GM23248 (cell line): ENCODE measurements around the gene AKR1A1. TPM values are rescaled to one million over a fixed set of nuclear protein-coding genes. Genes with fewer than 3 reads are reported as not detected.
A peak's percentile ranks its signal among the peaks of the same experiment; 100 is the strongest.

Source experiments
- DNase-seq: peaks from one replicate; pipeline ENCODE4 v3.0.0-alpha.2; 2015
- H2AFZ ChIP-seq: fragments of 200-600 bp; sonication (generic); 2 replicates; pipeline ENCODE4 v1.6.1; 2016; ENCODE audit warnings: antibody characterized with exemption
- H3F3A ChIP-seq: fragments of 200-600 bp; sonication (generic); 2 replicates; pipeline ENCODE4 v1.6.1; 2016; ENCODE audit warnings: mild to moderate bottlenecking, antibody characterized with exemption, mixed run types; ENCODE audit not compliant: insufficient read depth
- H3K27ac ChIP-seq: fragments of 200-600 bp; sonication (generic); 2 replicates; pipeline ENCODE4 v1.5.1; 2016; ENCODE audit warnings: mild to moderate bottlenecking
- H3K27me3 ChIP-seq: fragments of 200-600 bp; sonication (generic); replicated peaks from 2 replicates; pipeline ENCODE4 v1.6.1; 2016; ENCODE audit warnings: mild to moderate bottlenecking; ENCODE audit not compliant: insufficient read depth
- H3K36me3 ChIP-seq: fragments of 200-600 bp; sonication (generic); 2 replicates; pipeline ENCODE4 v1.6.1; 2016; ENCODE audit warnings: low read depth, mild to moderate bottlenecking
- H3K4me1 ChIP-seq: fragments of 200-600 bp; sonication (generic); 2 replicates; pipeline ENCODE4 v1.6.1; 2016; ENCODE audit warnings: mild to moderate bottlenecking; ENCODE audit not compliant: insufficient read depth
- H3K4me2 ChIP-seq: fragments of 200-600 bp; sonication (generic); one replicate; pipeline ENCODE4 v1.6.1; 2016; ENCODE audit warnings: mild to moderate bottlenecking; ENCODE audit not compliant: unreplicated experiment
- H3K4me3 ChIP-seq: fragments of 200-600 bp; sonication (generic); 2 replicates; pipeline ENCODE4 v1.5.1; 2016; ENCODE audit warnings: mild to moderate bottlenecking
- H3K79me2 ChIP-seq: fragments of 200-600 bp; sonication (generic); 2 replicates; pipeline ENCODE4 v1.6.1; 2016; ENCODE audit warnings: mild to moderate bottlenecking; ENCODE audit not compliant: insufficient read depth
- H3K9ac ChIP-seq: fragments of 200-600 bp; sonication (generic); 2 replicates; pipeline ENCODE4 v1.6.1; 2016; ENCODE audit warnings: mild to moderate bottlenecking
- H3K9me2 ChIP-seq: fragments of 200-600 bp; sonication (generic); 2 replicates; pipeline ENCODE4 v1.6.1; 2016; ENCODE audit warnings: mixed run types, mild to moderate bottlenecking, moderate library complexity; ENCODE audit not compliant: insufficient read depth
- H3K9me3 ChIP-seq: fragments of 200-600 bp; sonication (generic); one replicate; pipeline ENCODE4 v1.6.1; 2017; ENCODE audit warnings: low read depth
- H4K20me1 ChIP-seq: fragments of 200-600 bp; sonication (generic); 2 replicates; pipeline ENCODE4 v1.6.0; 2016; ENCODE audit not compliant: insufficient read depth
- EZH2 ChIP-seq: fragments of 200-600 bp; sonication (generic); IDR thresholded peaks from 2 replicates; pipeline ENCODE4 v1.6.1; 2018; ENCODE audit warnings: antibody characterized with exemption, mild to moderate bottlenecking; ENCODE audit not compliant: insufficient read depth, poor library complexity, severe bottlenecking
- EZH2phosphoT487 ChIP-seq: fragments of 200-600 bp; sonication (generic); IDR thresholded peaks from 2 replicates; pipeline ENCODE4 v1.6.1; 2018; ENCODE audit warnings: antibody characterized with exemption, moderate library complexity, mild to moderate bottlenecking, low read depth; ENCODE audit not compliant: insufficient read depth
- WGBS, 2 experiments: methylation state at CpG; one replicate each; pipeline ENCODE4 v1.1.6; 2015 to 2017; ENCODE audit warnings: low lambda C conversion rate in 2 of 2, low coverage in 1 of 2; ENCODE audit errors: missing lambda C conversion rate in 2 of 2; 5-methylcytosine and 5-hydroxymethylcytosine counted together
- in situ Hi-C: fragments of 300-500 bp; cut with MboI; formaldehyde crosslinking; loops from 2 replicates; pipeline ENCODE4 v1.15.0; 2020
- polyA plus RNA-seq: library from polyadenylated mRNA; unstranded; fragments of >200 nt; fragmentation: Nextera tagmentation; extraction: Ambion mirVana; gene quantifications from 2 replicates; pipeline ENCODE4 v1.2.1, GENCODE V29; 2016
- small RNA-seq: library from RNA; depleted of rRNA; stranded (forward); fragments of <200 nt; gene quantifications from one replicate; pipeline ENCODE3, GENCODE V24; 2014; ENCODE audit warnings: low read depth, low replicate concordance
- total RNA-seq: library from RNA; depleted of rRNA; stranded (reverse); fragments of >200 nt; shearing (Covaris generic); gene quantifications from 2 replicates; pipeline ENCODE4 v1.2.3, GENCODE V29; 2014; rRNA removed

The AKR1A1 gene
- total and polyA plus RNA-seq, 2 experiments from 2014 or later: 86.9 to 106 TPM

- no peaks in the 10 kb centered on the region for H3K9me2 ChIP-seq
- no peak overlapping the region for H2AFZ ChIP-seq
- TF ChIP-seq EZH2phosphoT487: no peak
- no peak for TF ChIP-seq EZH2
- no peak for DNase-seq
- H3K9me3 ChIP-seq: no peaks in the 10 kb centered on the region
- H3K79me2 ChIP-seq: no peaks in the 10 kb centered on the region
- in situ Hi-C loops: no loop called here
- H3K4me1 ChIP-seq: no peaks in the 10 kb centered on the region
- H3K4me2 ChIP-seq: no peak overlapping the region
- H3F3A ChIP-seq: peaks cover 15% of the 10 kb centered on the region
- WGBS, 2 experiments: 91 to 100% methylated on average over 1 of the region's 1 CpG
- no peaks in the 10 kb centered on the region for H4K20me1 ChIP-seq
- H3K36me3 ChIP-seq: peaks cover 30% of the 10 kb centered on the region
- no peaks in the 10 kb centered on the region for H3K27me3 ChIP-seq
- H3K9ac ChIP-seq: no peak overlapping the region
- H3K27ac ChIP-seq: no peak overlapping the region
- H3K4me3 ChIP-seq: no peak overlapping the region
Observed at GRCh38 chr1:45615885-45616284, 65.3 kb downstream of the AKR1A1 start.

GRCh38 chr1:45617618-45618017, 67.0 kb downstream of the AKR1A1 start:
- Histone ChIP-seq H3K9me2 (no peaks in the 10 kb centered on the region), H3K27ac (no peak overlapping the region), H2AFZ (no peak overlapping the region), H3K4me1 (no peaks in the 10 kb centered on the region), H3K27me3 (no peaks in the 10 kb centered on the region), H3K79me2 (no peaks in the 10 kb centered on the region), H4K20me1 (no peaks in the 10 kb centered on the region), H3K4me3 (no peak overlapping the region), H3K36me3 (peaks cover 30% of the 10 kb centered on the region), H3K4me2 (no peak overlapping the region), H3F3A (peaks cover 15% of the 10 kb centered on the region), H3K9me3 (no peaks in the 10 kb centered on the region), H3K9ac (no peak overlapping the region)
- 49 to 53% methylated on average over 4 of the region's 4 CpGs for WGBS, 2 experiments
- DNase-seq: peak; percentile 41
- in situ Hi-C loops: no loop called here
- no peak for TF ChIP-seq EZH2
- TF ChIP-seq EZH2phosphoT487: no peak

- no peak overlapping the region for H2AFZ ChIP-seq
- no peaks in the 10 kb centered on the region for H3K9me3 ChIP-seq
- H3K4me1 ChIP-seq: no peaks in the 10 kb centered on the region
- no peak overlapping the region for H3K4me3 ChIP-seq
- H4K20me1 ChIP-seq: no peaks in the 10 kb centered on the region
- H3F3A ChIP-seq: peaks cover 22% of the 10 kb centered on the region
- no peaks in the 10 kb centered on the region for H3K27me3 ChIP-seq
- TF ChIP-seq EZH2phosphoT487 (no peak), EZH2 (no peak)
- H3K36me3 ChIP-seq: peaks cover 25% of the 10 kb centered on the region
- H3K9ac ChIP-seq: no peak overlapping the region
- H3K27ac ChIP-seq: no peak overlapping the region
- DNase-seq: no peak
- WGBS, 2 experiments: 70 to 73% methylated on average over 8 of the region's 8 CpGs
- no peaks in the 10 kb centered on the region for H3K9me2 ChIP-seq
- H3K79me2 ChIP-seq: no peaks in the 10 kb centered on the region
- in situ Hi-C loops: no loop called here
- H3K4me2 ChIP-seq: no peak overlapping the region
Observed at GRCh38 chr1:45619149-45619921, 68.7 kb downstream of the AKR1A1 start.

Small RNA genes lying within 50 kb of the gene (small RNA-seq; reads per million reads assigned to genes)
- gene AL355480.1 (not detected), gene AL355480.2 (not detected), gene AL355480.3 (not detected), gene AL355480.4 (not detected)

Other genes starting within 250 kb of the AKR1A1 start
- gene HPDL, start 223.9 kb upstream of the AKR1A1 start, total RNA-seq: 3.7 TPM in 2 replicates
- 1.2 and 1.4 TPM in 2 replicates for gene HPDL, start 223.9 kb upstream of the AKR1A1 start, polyA plus RNA-seq
- gene TOE1, start 210.7 kb upstream of the AKR1A1 start, total RNA-seq: 10.4 and 15.3 TPM in 2 replicates
- gene TOE1, start 210.7 kb upstream of the AKR1A1 start, polyA plus RNA-seq: 8.2 and 8.4 TPM in 2 replicates
- gene MUTYH, start 210.4 kb upstream of the AKR1A1 start, total RNA-seq: 14.5 and 15.0 TPM in 2 replicates
- gene MUTYH, start 210.4 kb upstream of the AKR1A1 start, polyA plus RNA-seq: 10.0 and 10.6 TPM in 2 replicates
- 1.1 and 1.3 TPM in 2 replicates for gene TESK2, start 59.7 kb upstream of the AKR1A1 start, total RNA-seq
- 1.5 and 1.8 TPM in 2 replicates for gene TESK2, start 59.7 kb upstream of the AKR1A1 start, polyA plus RNA-seq
- 0.76 and 1.4 TPM in 2 replicates for gene CCDC163, start 50.8 kb upstream of the AKR1A1 start, total RNA-seq
- gene CCDC163, start 50.8 kb upstream of the AKR1A1 start, polyA plus RNA-seq: 1.8 TPM in 2 replicates
- 2.8 and 12.9 TPM in 2 replicates for gene MMACHC, start 50.5 kb upstream of the AKR1A1 start, total RNA-seq
- gene MMACHC, start 50.5 kb upstream of the AKR1A1 start, polyA plus RNA-seq: 4.4 and 4.5 TPM in 2 replicates
- gene PRDX1, start 28.9 kb upstream of the AKR1A1 start, total RNA-seq: 462 and 474 TPM in 2 replicates
- gene PRDX1, start 28.9 kb upstream of the AKR1A1 start, polyA plus RNA-seq: 759 and 775 TPM in 2 replicates
- 30.3 and 37.3 TPM in 2 replicates for gene NASP, start 33.2 kb downstream of the AKR1A1 start, total RNA-seq
- gene NASP, start 33.2 kb downstream of the AKR1A1 start, polyA plus RNA-seq: 38.2 and 39.1 TPM in 2 replicates
- gene CCDC17, start 73.2 kb downstream of the AKR1A1 start, total RNA-seq: 0.76 and 1.4 TPM in 2 replicates
- gene CCDC17, start 73.2 kb downstream of the AKR1A1 start, polyA plus RNA-seq: 0.25 TPM in 1 of 2 replicates, not detected in the other
- 85.6 and 125 TPM in 2 replicates for gene GPBP1L1, start 135.7 kb downstream of the AKR1A1 start, total RNA-seq
- 60.9 and 69.3 TPM in 2 replicates for gene GPBP1L1, start 135.7 kb downstream of the AKR1A1 start, polyA plus RNA-seq
- 7.8 and 30.3 TPM in 2 replicates for gene TMEM69, start 137.4 kb downstream of the AKR1A1 start, total RNA-seq
- gene TMEM69, start 137.4 kb downstream of the AKR1A1 start, polyA plus RNA-seq: 34.1 and 35.2 TPM in 2 replicates
- gene IPP, start 199.8 kb downstream of the AKR1A1 start, total RNA-seq: 12.4 and 17.0 TPM in 2 replicates
- 19.3 and 20.6 TPM in 2 replicates for gene IPP, start 199.8 kb downstream of the AKR1A1 start, polyA plus RNA-seq